ES-I3 (cell line): ENCODE results near the gene SLC25A39.

Experiments
- H3K36me3 ChIP-seq: 2 replicates; pipeline ENCODE4 v1.6.1; 2013; ENCODE audit warnings: mild to moderate bottlenecking, low read length, control low read depth, moderate library complexity; ENCODE audit not compliant: insufficient read depth
- H3K4me1 ChIP-seq: 2 replicates; pipeline ENCODE4 v1.6.1; 2013; ENCODE audit warnings: mild to moderate bottlenecking, control low read depth, low read length; ENCODE audit not compliant: insufficient read depth
- H3K9ac ChIP-seq: 2 replicates; pipeline ENCODE4 v1.6.1; 2013; ENCODE audit warnings: low read depth, mild to moderate bottlenecking, low read length, moderate library complexity
- H3K9me3 ChIP-seq: 2 replicates; pipeline ENCODE4 v1.6.1; 2013; ENCODE audit warnings: mild to moderate bottlenecking, low read length, moderate library complexity; ENCODE audit not compliant: control insufficient read depth, insufficient read depth

SLC25A39 gene

DNA sequence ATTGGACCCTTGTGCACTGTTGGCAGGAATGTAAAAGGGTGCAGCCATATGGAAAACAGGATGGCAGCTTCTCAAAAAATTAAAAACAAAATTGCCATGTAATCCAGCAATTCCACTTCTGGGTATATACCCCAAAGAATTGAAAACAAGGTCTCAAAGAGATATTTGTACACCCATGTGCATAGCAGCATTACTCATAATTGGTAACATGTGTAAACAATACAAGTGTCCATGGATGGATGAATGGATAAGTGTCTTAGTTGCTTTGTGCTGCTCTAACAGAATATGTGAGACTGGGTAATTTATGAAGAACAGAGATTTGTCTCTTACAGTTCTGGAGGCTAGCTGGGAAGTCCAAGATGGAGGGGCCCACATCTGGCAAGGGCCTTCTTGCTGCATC, 20.0 kb downstream of the SLC25A39 start:
- H3K4me1 ChIP-seq: peaks cover 6% of the 10 kb centered on the region; the same call in 1 of the 2 replicates
- no peaks in the 10 kb centered on the region for H3K9me3 ChIP-seq
- no peak overlapping the region for H3K9ac ChIP-seq
- H3K36me3 ChIP-seq: no peaks in the 10 kb centered on the region

GRCh38 chr17:44297975-44298374, 26.6 kb downstream of the SLC25A39 start:
- Histone ChIP-seq H3K4me1 (no peaks in the 10 kb centered on the region), H3K9ac (no peak overlapping the region), H3K36me3 (no peaks in the 10 kb centered on the region), H3K9me3 (no peaks in the 10 kb centered on the region)

- Histone ChIP-seq H3K9me3 (no peaks in the 10 kb centered on the region), H3K9ac (no peak overlapping the region), H3K36me3 (no peaks in the 10 kb centered on the region)
These were observed 31.0 kb downstream of the SLC25A39 start for GRCh38 chr17:44293509-44294226.

DNA sequence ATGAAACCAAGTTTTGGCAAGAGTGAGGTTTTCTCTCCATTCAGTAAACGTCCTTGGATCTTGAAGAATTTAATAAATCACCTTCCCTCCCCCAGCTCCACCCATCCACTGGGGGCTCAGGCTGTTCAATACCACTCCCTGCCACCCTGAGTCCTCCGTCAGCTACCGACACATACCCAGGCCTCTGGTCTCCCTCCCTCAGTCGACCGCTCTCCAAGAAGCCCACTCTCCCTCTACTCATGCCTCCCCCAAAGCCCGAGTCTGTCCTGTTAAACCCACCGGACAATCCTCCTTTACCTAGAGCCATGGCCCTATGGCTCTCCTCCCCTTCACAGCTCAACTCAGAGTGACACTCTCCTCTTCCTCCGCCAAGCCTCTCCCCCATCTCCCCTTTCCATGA, 37.0 kb downstream of the SLC25A39 start:
- no peaks in the 10 kb centered on the region for H3K4me1 ChIP-seq
- no peaks in the 10 kb centered on the region for H3K36me3 ChIP-seq
- H3K9me3 ChIP-seq: no peaks in the 10 kb centered on the region
- no peak overlapping the region for H3K9ac ChIP-seq

More at GRCh38 chr17:44293509-44294226, 31.0 kb downstream of the SLC25A39 start:
- H3K4me1 ChIP-seq: no peaks in the 10 kb centered on the region

- Histone ChIP-seq H3K9ac (no peak overlapping the region), H3K9me3 (no peaks in the 10 kb centered on the region), H3K4me1 (peaks cover 13% of the 10 kb centered on the region), H3K36me3 (no peaks in the 10 kb centered on the region)
These were observed 40.6 kb downstream of the SLC25A39 start for GRCh38 chr17:44284024-44284400.

- H3K9ac ChIP-seq: no peak overlapping the region
- no peaks in the 10 kb centered on the region for H3K9me3 ChIP-seq
These were observed 41.1 kb downstream of the SLC25A39 start for GRCh38 chr17:44283344-44284023.

DNA sequence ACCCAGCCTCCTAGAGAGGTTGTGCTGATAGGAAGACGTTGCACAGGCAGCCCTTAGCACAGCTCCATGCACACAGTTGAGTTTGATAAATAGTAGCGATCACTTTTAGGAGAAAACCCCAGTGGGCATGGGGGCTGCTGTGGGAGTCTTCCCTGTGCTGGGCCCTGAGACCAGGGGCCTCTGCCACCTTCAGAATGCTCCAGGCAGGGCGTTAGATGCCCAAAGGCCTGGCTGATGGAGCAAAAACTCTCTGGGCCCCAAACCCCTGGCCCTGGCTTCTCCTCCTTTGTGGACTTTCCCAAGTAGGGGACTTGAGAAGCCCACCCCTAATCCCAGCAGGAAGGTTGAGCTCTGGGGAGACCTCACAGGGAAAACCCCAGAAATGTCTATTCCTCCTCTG, 42.4 kb downstream of the SLC25A39 start:
- Histone ChIP-seq H3K9ac (no peak overlapping the region), H3K36me3 (no peaks in the 10 kb centered on the region), H3K4me1 (peaks cover 13% of the 10 kb centered on the region), H3K9me3 (no peaks in the 10 kb centered on the region)

More at GRCh38 chr17:44283344-44284023, 41.1 kb downstream of the SLC25A39 start:
- peaks cover 13% of the 10 kb centered on the region for H3K4me1 ChIP-seq
- no peaks in the 10 kb centered on the region for H3K36me3 ChIP-seq

DNA sequence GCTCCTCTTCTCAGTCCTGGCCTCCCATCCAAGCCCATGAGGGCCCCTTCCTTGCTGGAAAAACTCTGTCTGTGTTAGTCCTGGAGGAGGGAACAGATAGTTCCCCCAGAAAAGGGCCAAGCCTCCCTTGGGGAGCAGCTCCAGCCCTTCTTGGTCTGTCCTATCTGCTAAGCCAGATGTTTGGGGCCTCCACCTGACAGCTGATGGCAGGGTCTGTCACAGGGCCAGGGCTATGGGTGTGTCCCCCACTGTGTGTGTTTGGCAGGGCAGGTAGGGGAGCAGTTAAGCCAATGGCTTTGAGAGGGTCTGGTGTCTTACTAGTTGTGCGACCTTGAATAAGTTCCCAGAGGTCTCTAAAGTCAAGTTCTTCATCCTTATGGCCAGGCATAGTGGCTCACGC, 43.1 kb downstream of the SLC25A39 start:
- no peaks in the 10 kb centered on the region for H3K36me3 ChIP-seq
- H3K9me3 ChIP-seq: no peaks in the 10 kb centered on the region
- H3K9ac ChIP-seq: no peak overlapping the region
- peaks cover 13% of the 10 kb centered on the region for H3K4me1 ChIP-seq

DNA sequence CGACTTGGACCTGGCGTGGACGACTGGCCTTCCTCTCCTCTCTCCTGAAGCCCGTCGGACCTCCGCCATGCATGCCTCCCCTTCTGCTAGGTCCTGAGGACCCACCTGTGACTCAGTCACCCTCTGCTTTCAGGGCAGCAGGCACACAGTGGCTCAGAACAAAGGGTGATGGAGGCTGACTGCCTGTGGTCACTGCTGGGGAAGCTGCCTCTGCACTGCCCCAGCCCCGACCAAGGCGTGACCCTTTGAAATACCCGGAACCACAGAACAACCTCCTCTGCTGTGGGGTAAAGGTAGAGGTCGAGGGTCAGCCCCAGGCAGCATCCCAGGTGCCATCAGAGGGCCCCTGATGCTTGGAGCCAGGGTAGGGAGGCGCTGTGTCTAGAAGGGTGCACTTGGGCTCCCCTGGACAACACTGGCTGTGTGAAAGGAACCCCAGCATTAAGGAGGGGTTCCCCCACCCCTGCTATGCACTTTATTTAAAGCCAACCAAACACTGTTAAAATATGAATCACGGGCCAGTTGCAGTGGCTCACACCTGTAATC, 44.2 kb downstream of the SLC25A39 start:
- H3K9me3 ChIP-seq: no peaks in the 10 kb centered on the region
- H3K9ac ChIP-seq: no peak overlapping the region
- peaks cover 13% of the 10 kb centered on the region for H3K4me1 ChIP-seq
- no peaks in the 10 kb centered on the region for H3K36me3 ChIP-seq

DNA sequence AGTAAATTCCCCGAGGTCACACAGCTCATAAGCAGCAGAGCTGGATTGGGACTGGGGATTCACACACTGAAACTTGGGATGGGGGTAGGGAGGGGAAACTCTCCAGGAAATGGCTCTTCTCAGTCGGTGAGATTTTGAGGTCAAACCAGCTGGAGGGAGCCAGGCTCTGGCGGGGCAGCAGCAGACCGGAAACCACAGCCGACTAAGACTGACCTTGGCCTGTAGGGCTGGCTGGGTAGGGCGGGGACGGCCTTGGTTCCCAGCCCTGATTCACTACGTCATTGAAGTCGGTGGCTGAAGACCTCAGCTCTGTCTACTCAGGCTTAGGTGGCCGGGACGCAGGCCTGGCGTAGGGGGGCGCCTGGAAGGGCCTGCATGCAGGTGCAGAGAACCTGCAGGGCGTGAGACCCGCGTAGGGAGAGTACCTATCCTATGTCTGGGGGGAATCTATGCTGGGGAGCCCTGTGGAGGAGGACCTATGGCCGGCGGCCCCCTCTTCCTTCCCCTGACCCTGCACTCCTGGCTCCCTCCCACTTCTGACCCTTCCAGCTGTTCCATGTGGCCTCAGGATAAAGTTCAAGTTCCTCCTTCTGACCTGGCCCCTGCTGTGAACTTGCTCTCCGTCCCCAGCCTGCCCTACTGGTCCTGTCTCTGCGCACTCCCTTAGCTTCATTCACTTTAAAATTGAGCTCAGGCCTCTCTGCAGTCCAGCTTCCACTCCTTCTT, 44.8 kb downstream of the SLC25A39 start:
- H3K36me3 ChIP-seq: no peaks in the 10 kb centered on the region
- H3K9ac ChIP-seq: no peak overlapping the region
- H3K9me3 ChIP-seq: no peaks in the 10 kb centered on the region
- peaks cover 13% of the 10 kb centered on the region for H3K4me1 ChIP-seq

- Histone ChIP-seq H3K9ac (no peak overlapping the region), H3K4me1 (peaks cover 13% of the 10 kb centered on the region), H3K9me3 (no peaks in the 10 kb centered on the region)
These were observed 45.3 kb downstream of the SLC25A39 start for GRCh38 chr17:44279346-44279665.

DNA sequence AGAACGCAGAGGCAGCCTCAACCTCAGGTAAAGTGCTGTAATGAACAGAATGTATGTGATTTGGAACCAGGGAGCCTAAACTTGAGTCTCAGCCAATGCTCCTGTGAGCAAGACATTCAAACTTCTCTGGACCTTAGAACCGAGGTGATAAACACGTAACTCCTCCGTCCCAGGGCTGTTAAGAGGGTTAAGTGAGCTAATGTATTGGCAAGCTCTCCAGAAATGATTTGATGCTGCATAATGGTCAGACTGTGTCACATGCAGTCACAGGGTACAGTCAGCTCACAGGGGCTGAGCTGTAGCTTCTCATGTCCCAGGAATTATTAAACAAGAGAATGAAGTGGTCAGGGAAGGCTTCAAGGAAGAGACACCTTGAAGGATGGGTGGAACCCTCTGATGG, 46.6 kb downstream of the SLC25A39 start:
- no peaks in the 10 kb centered on the region for H3K36me3 ChIP-seq
- peaks cover 24% of the 10 kb centered on the region for H3K4me1 ChIP-seq
- no peaks in the 10 kb centered on the region for H3K9me3 ChIP-seq
- no peak overlapping the region for H3K9ac ChIP-seq

More at GRCh38 chr17:44279346-44279665, 45.3 kb downstream of the SLC25A39 start:
- H3K36me3 ChIP-seq: no peaks in the 10 kb centered on the region

GRCh38 chr17:44273607-44274006, 51.0 kb downstream of the SLC25A39 start:
- H3K9me3 ChIP-seq: no peaks in the 10 kb centered on the region
- peaks cover 11% of the 10 kb centered on the region for H3K4me1 ChIP-seq
- no peak overlapping the region for H3K9ac ChIP-seq
- H3K36me3 ChIP-seq: no peaks in the 10 kb centered on the region

GRCh38 chr17:44272954-44273353, 51.7 kb downstream of the SLC25A39 start:
- H3K9ac ChIP-seq: no peak overlapping the region

More at GRCh38 chr17:44272954-44273353, 51.7 kb downstream of the SLC25A39 start:
- H3K9me3 ChIP-seq: no peaks in the 10 kb centered on the region
- peaks cover 16% of the 10 kb centered on the region for H3K4me1 ChIP-seq
- no peaks in the 10 kb centered on the region for H3K36me3 ChIP-seq
